Gastrocnemius medialis (tissue), 4 donors: ENCODE results near the gene NUP62CL. TPM values are rescaled to one million over a fixed set of nuclear protein-coding genes. Genes with fewer than 3 reads are reported as not detected.

ENCODE experiments used
- ATAC-seq, 2 donors: fragments of 150-250 bp; one replicate each; pipeline ENCODE4 v1.9.1; 2016
- DNase-seq, 2 donors: peaks; one replicate each; pipeline ENCODE4 v3.0.0-alpha.2; 2019
- H3K27ac ChIP-seq, 4 donors: fragments of 200-600 bp; sonication (generic); 1 replicate in 1 of 4; 2 replicates in 3 of 4; pipeline ENCODE4 v1.5.1; 2016 to 2018; ENCODE audit warnings: mild to moderate bottlenecking in 2 of 4, moderate library complexity in 1 of 4
- H3K27me3 ChIP-seq, 3 donors: fragments of 200-600 bp; sonication (generic) in 2 of 3; 1 replicate in 1 of 3; 2 replicates in 2 of 3; pipeline versions ENCODE4 v1.5.1 to v1.6.0; 2016 to 2019; ENCODE audit warnings: mild to moderate bottlenecking in 1 of 3, moderate library complexity in 1 of 3
- H3K36me3 ChIP-seq, 2 donors: fragments of 200-600 bp; sonication (generic) in 1 of 2; one replicate each; pipeline ENCODE4 v1.5.1; 2017 to 2018
- H3K4me1 ChIP-seq, 2 donors: fragments of 200-600 bp; sonication (generic) in 1 of 2; one replicate each; pipeline ENCODE4 v1.5.1; 2016 to 2017; ENCODE audit warnings: mild to moderate bottlenecking in 2 of 2
- H3K4me3 ChIP-seq, 4 donors: fragments of 200-600 bp; sonication (generic) in 3 of 4; 1 replicate in 1 of 4; 2 replicates in 3 of 4; pipeline ENCODE4 v1.5.1; 2016 to 2019; ENCODE audit warnings: mild to moderate bottlenecking in 2 of 4
- H3K9me3 ChIP-seq, 3 donors: fragments of 200-600 bp; sonication (generic) in 2 of 3; 1 replicate in 1 of 3; 2 replicates in 2 of 3; pipeline ENCODE4 v1.5.1; 2016 to 2019
- CTCF ChIP-seq, 5 experiments: fragments of 450-650 bp in 3 of 5; fragments of 200-600 bp in 2 of 5; sonication (generic) in 2 of 5; IDR thresholded peaks in 4 of 5; conservative IDR thresholded peaks in 1 of 5; 1 replicate in 4 of 5; 2 replicates in 1 of 5; pipeline ENCODE4 v1.5.1; 2016 to 2019; ENCODE audit warnings: antibody characterized with exemption in 5 of 5, mild to moderate bottlenecking in 3 of 5, moderate library complexity in 3 of 5
- POLR2A ChIP-seq, 2 donors: fragments of 450-650 bp; IDR thresholded peaks; one replicate each; pipeline ENCODE4 v1.6.1; 2017; ENCODE audit warnings: antibody characterized with exemption in 2 of 2, mild to moderate bottlenecking in 2 of 2, moderate library complexity in 2 of 2
- in situ Hi-C, 4 donors: fragments of 200-750 bp; cut with MboI; loops; one replicate each; pipeline versions ENCODE4 v1.15.0 to v1.8.0; 2017; ENCODE audit warnings: low sequenced_read_pairs in 4 of 4
- intact Hi-C: fragments of 100-400 bp; cut with DNase I; formaldehyde crosslinking; loops from one replicate; pipeline ENCODE4 v1.15.1; 2023; ENCODE audit warnings: low total_unique reads
- total RNA-seq, 4 donors: library from RNA; depleted of rRNA; stranded (reverse); fragments of >200 nt; gene quantifications; one replicate each; pipeline versions ENCODE4 v1.1.0 to v1.2.3, GENCODE V29; 2016

Gene NUP62CL
- total RNA-seq, 4 donors from 2014 or later, result not detected

DNA sequence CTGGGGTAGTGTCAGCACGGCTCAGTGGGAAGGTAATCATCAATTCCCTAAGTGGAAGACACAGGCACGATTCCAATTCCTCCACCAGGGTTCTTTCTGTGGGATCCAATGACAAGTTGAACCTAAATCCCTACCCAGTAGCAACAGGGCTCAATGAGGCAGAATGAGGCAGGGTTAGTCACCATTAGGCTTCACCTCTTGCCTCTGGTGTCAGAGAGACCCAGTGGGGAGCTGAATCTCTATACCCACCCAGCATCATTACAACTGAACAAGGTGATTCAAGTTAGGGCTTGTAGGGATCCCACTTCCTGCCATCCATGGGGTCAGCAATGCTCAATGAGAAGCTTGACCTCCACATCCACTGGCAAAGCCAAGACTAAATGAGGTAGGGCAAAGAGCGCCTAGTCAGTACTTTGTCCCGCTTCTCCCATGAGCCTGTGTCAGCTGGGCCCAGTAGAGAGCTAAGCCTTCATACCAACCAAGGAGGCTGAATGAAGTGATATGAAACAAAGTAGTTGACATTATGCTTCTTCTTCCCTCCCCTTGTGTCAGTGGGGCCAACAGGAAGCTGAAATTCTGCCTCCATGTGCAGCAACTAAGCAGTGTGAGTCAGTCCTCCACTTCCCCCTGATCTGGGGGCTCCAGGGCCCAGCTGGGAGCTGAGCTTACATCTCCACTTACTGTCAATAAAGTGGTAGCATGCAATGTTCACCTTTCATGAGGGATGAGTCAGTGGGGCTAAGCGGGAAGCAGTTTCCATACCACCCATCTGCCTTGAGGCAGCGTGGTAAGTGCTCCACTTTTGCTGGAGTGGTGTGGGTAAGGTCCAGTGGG lies 51.2 kb downstream of the NUP62CL start:
- Histone ChIP-seq H3K36me3 (no peaks in the 10 kb centered on the region), H3K4me1 (no peaks in the 10 kb centered on the region), H3K4me3 (no peak overlapping the region), H3K27me3 (no peaks in the 10 kb centered on the region), H3K9me3 (no peaks in the 10 kb centered on the region), H3K27ac (no peak overlapping the region)
- in situ Hi-C loops (no loop called here), intact Hi-C loops (no loop called here)
- DNase-seq (no peak), ATAC-seq (no peak)
- TF ChIP-seq CTCF (IDR thresholded peaks at IDR 0.05 in 4 of 5, conservative IDR thresholded peaks at IDR 0.05 in 1 of 5) (no peak), POLR2A (IDR thresholded peaks at IDR 0.05) (no peak)

DNA sequence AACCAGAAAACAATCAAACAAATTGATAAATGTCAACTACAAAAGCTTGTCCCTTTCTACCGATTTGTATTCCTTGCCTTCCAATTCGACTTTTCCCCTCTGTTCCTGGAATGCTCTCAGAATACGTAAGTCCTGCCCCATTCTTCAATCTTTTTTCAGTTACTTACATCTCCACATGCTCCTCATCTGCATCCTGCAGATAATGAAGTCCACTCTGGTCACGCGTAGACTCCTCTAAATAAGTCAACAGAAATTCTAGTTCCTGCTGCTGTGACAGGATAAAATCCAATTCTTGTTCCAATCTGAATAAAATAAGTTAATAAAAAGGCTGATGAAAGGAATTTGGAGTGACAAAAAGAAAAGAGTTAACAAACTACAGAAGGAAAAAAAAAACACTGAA lies 53.2 kb downstream of the NUP62CL start:
- Histone ChIP-seq H3K4me1 (no peaks in the 10 kb centered on the region), H3K27me3 (no peaks in the 10 kb centered on the region), H3K36me3 (no peaks in the 10 kb centered on the region), H3K4me3 (no peak overlapping the region), H3K27ac (no peak overlapping the region), H3K9me3 (no peaks in the 10 kb centered on the region)
- ATAC-seq (no peak), DNase-seq (no peak)
- TF ChIP-seq CTCF (IDR thresholded peaks at IDR 0.05 in 4 of 5, conservative IDR thresholded peaks at IDR 0.05 in 1 of 5) (no peak), POLR2A (IDR thresholded peaks at IDR 0.05) (no peak)
- intact Hi-C loops (no loop called here), in situ Hi-C loops (no loop called here)

DNA sequence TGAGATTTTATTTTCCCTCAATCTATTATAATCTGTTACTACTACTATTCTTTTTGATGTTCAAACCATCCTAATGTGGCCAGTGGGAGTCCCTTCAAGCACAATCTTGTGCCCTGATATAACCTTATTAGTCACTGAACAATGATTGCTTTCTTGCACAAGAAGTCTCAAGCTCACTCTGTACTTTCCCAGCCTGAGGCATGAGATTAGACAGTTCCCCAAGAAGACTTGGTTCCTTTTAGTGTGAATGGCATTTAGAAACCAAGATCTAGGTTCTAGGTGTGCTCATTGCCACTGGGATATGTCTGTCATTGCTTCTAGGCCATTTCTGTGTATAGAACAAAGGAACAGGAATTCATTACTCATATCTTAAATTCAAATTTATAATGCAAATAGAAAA lies 59.6 kb downstream of the NUP62CL start:
- H3K27ac ChIP-seq, result no peak overlapping the region
- no peaks in the 10 kb centered on the region for H3K4me1 ChIP-seq
- intact Hi-C loops, result no loop called here
- H3K36me3 ChIP-seq, result no peaks in the 10 kb centered on the region
- TF ChIP-seq POLR2A (IDR thresholded peaks at IDR 0.05) (no peak), CTCF (IDR thresholded peaks at IDR 0.05 in 4 of 5, conservative IDR thresholded peaks at IDR 0.05 in 1 of 5) (no peak)
- no peak for DNase-seq
- in situ Hi-C loops, result no loop called here
- no peaks in the 10 kb centered on the region for H3K9me3 ChIP-seq
- no peak for ATAC-seq
- no peak overlapping the region for H3K4me3 ChIP-seq
- peaks cover 0 to 4% (median 0%) of the 10 kb centered on the region in 3 donors for H3K27me3 ChIP-seq

DNA sequence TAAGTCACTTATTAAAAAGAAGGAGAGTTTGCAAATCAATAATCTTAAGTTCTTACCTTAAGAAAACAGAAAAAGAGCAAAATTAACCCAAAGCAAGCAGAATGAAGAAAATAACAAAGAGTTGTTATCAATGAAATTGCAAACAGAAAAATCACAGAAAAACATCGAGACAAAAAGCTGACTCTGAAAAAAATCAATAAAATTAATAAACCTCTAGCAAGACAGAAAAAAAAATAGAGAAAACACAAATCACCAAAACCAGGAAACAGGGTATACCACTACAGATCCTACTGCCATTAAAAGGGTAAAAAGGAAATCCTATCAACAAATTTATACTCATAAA lies 70.3 kb downstream of the NUP62CL start:
- TF ChIP-seq CTCF (IDR thresholded peaks at IDR 0.05 in 4 of 5, conservative IDR thresholded peaks at IDR 0.05 in 1 of 5) (no peak), POLR2A (IDR thresholded peaks at IDR 0.05) (no peak)

More for the DNA sequence above, 70.3 kb downstream of the NUP62CL start:
- H3K27ac ChIP-seq, result no peak overlapping the region
- no peak for ATAC-seq
- no peak overlapping the region for H3K4me3 ChIP-seq
- no peaks in the 10 kb centered on the region for H3K9me3 ChIP-seq
- H3K36me3 ChIP-seq, result no peaks in the 10 kb centered on the region
- no peaks in the 10 kb centered on the region for H3K27me3 ChIP-seq
- in situ Hi-C loops (no loop called here), intact Hi-C loops (no loop called here)
- no peaks in the 10 kb centered on the region for H3K4me1 ChIP-seq
- no peak for DNase-seq
